ENCODE measurements around the gene ZNF225. TPM values are rescaled to one million over a fixed set of nuclear protein-coding genes. Genes with fewer than 3 reads are reported as not detected.

The ZNF225 gene
- 10 to 100 TPM in 1 of 4 donors, 1 to 10 TPM in 3; 1.8 to 10.1 (median 4.6) TPM for total RNA-seq

DNA sequence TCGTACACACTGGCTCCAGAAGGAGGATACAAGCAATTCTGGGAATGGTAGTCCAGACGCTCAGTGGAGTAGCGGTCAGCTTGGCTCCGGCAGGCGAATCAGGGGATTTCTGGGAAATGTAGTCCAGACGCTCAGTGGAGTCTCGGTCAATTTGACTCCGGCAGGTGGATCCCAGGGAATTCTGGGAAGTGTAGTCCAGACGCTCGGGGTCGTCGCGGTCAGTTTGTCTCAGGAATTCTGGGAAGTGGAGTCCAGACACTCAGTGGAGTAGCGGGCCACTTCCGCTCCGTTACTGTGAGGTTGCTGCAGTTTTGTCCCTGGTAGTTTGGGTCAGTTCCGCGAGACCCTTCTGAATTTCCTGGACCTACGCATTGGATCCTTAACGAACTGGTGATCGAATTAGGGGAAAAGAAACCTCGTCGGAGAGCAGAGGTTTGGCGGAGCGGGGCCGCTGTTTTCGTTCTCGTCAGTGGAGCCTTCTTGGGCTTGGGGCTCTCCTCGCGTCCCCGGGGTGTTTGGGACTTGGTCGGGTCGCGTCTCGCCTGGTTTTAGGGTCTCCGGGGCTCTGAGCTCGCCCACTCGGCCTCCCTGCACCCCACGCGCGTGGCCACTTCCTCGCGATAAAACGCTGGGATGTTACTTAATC lies at the start of gene ZNF225:
Gene ZNF225 (plus strand): TSS at position 262 of the 646 bp plus-strand sequence. CDS start 2,429 bp downstream, outside the sequence.
- peak; percentile 26 to 91 for TF ChIP-seq EP300 (IDR thresholded peaks at IDR 0.05)
- TF ChIP-seq, protein P1, sequence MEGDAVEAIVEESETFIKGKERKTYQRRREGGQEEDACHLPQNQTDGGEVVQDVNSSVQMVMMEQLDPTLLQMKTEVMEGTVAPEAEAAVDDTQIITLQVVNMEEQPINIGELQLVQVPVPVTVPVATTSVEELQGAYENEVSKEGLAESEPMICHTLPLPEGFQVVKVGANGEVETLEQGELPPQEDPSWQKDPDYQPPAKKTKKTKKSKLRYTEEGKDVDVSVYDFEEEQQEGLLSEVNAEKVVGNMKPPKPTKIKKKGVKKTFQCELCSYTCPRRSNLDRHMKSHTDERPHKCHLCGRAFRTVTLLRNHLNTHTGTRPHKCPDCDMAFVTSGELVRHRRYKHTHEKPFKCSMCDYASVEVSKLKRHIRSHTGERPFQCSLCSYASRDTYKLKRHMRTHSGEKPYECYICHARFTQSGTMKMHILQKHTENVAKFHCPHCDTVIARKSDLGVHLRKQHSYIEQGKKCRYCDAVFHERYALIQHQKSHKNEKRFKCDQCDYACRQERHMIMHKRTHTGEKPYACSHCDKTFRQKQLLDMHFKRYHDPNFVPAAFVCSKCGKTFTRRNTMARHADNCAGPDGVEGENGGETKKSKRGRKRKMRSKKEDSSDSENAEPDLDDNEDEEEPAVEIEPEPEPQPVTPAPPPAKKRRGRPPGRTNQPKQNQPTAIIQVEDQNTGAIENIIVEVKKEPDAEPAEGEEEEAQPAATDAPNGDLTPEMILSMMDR (IDR thresholded peaks at IDR 0.05): peak in 1 of 5 experiments; percentile 43
- peak in 1 of 2 donors; percentile 22 for TF ChIP-seq POLR2A (IDR thresholded peaks at IDR 0.05)
- peak within 1 kb of the TSS; percentile 44 to 90 (median 64) for H3K4me3 ChIP-seq
- peaks cover 0 to 39% (median 8%) of the 10 kb centered on the region in 4 donors for H3K9me3 ChIP-seq
- peaks cover 0 to 50% (median 5%) of the 10 kb centered on the region in 3 donors for H3K36me3 ChIP-seq
- peaks cover 0 to 24% (median 16%) of the 10 kb centered on the region in 4 donors for H3K4me1 ChIP-seq
- H3K27me3 ChIP-seq: no peaks in the 10 kb centered on the region
- H3K27ac ChIP-seq: peak within 1 kb of the TSS in 3 of 4 donors; percentile 58 to 72 (median 61)
- DNase-seq (ENCODE audit: low spot score in 2 of 2): peak; percentile 90 to 94
- 0 to 2% methylated on average over 35 to 44 of the region's 44 CpGs for WGBS, 2 donors

DNA sequence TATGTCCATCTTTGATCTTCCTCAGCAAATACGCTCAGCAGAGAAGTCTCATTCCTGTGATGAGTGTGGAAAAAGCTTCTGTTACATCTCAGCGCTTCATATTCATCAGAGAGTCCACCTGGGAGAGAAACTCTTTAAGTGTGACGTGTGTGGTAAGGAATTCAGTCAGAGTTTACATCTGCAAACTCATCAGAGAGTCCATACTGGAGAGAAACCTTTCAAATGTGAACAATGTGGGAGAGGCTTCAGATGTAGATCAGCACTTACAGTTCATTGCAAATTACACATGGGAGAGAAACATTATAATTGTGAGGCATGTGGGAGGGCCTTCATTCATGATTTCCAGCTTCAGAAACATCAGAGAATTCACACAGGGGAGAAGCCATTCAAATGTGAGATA lies 46.9 kb upstream of the ZNF225 start:
- Histone ChIP-seq H3K27ac (no peak overlapping the region), H3K9me3 (peaks cover 3 to 93% (median 23%) of the 10 kb centered on the region in 4 donors), H3K4me1 (no peaks in the 10 kb centered on the region), H3K27me3 (no peaks in the 10 kb centered on the region), H3K4me3 (no peak overlapping the region), H3K36me3 (peaks cover 0 to 74% (median 29%) of the 10 kb centered on the region in 3 donors)
- no peak for DNase-seq (ENCODE audit: low spot score in 2 of 2)
- TF ChIP-seq EP300 (IDR thresholded peaks at IDR 0.05) (no peak), POLR2A (IDR thresholded peaks at IDR 0.05) (no peak)
- TF ChIP-seq, protein P1 (IDR thresholded peaks at IDR 0.05): no peak
- 63 to 65% methylated on average over 3 of the region's 3 CpGs for WGBS, 2 donors

DNA sequence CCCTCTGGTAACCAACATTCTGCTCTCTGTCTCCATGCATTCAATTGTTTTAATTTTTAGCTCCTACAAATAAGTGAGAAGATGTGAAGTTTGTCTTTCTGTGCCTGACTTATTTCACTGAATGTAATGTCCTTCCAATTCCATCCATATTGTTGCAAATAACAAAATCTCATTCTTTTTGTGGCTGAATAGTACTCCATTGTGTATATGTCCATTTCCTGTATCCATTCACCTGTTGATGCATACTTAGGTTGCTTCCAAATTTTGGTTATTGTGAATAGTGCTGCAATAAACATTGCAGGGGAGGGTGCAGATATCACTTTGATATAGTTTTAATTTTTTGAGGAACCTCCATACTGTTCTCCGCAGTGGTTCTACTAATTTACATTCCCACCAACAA lies 43.8 kb upstream of the ZNF225 start:
- Histone ChIP-seq H3K9me3 (peaks cover 3 to 65% (median 20%) of the 10 kb centered on the region in 4 donors), H3K4me1 (peaks cover 0 to 11% (median 5%) of the 10 kb centered on the region in 4 donors)
- WGBS, 2 donors: 88 to 100% methylated on average over 1 of the region's 1 CpG

DNA sequence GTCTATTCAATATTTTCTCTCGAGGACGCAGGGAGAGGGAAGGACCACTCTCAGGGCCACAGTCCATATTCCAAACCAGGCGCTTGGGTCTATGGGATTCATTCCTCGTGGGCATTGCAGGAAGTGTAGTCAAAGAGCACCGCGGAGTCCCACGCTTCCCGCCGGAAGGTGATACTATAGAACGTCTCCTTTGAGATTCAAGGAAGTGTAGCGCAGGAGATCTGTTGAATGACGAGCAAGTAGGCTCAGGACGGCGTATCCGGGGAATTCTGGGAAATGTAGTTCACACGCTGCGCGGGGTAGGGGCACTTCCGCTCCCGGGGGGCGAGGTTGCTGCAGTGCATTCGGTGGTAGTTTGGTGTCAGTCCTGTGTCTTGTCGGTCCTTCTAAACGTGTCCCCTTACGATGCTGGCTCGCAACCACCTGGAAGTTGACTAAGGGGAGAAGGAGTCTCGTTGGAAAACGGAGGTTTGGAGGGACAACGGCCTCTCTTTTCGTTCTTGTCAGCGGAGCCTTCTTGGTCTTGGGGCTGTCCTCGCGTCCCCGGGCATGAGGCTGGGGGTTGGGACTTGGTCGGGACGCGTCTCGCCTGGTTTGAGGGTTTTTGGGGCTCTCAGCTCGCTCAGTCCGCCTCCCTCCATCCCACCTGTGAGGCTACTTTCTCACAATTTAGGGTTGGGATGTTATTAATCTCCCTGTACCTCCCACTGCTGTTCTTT lies 41.2 kb upstream of the ZNF225 start, which contains the start of gene ZNF284:
Gene ZNF284 (plus strand): TSS at position 336 of the 719 bp plus-strand sequence. CDS start 4,231 bp downstream, outside the sequence.
- peaks cover 0 to 29% (median under 1%) of the 10 kb centered on the region in 3 donors for H3K36me3 ChIP-seq
- peak within 1 kb of the TSS in 2 of 4 donors; percentile 31 to 52 for H3K27ac ChIP-seq
- H3K27me3 ChIP-seq: no peaks in the 10 kb centered on the region
- peak; percentile 54 to 77 for DNase-seq (ENCODE audit: low spot score in 2 of 2)
- H3K4me3 ChIP-seq: peak within 1 kb of the TSS; percentile 57 to 71 (median 63)
- TF ChIP-seq EP300 (IDR thresholded peaks at IDR 0.05): peak; percentile 30 to 66
- TF ChIP-seq, protein P1 (IDR thresholded peaks at IDR 0.05): no peak
- WGBS, 2 donors: 1 to 2% methylated on average over 28 to 40 of the region's 40 CpGs
- H3K4me1 ChIP-seq: peaks cover 0 to 11% (median 5%) of the 10 kb centered on the region in 4 donors
- H3K9me3 ChIP-seq: peaks cover 0 to 39% (median 7%) of the 10 kb centered on the region in 4 donors

More for the DNA sequence above, 43.8 kb upstream of the ZNF225 start:
- TF ChIP-seq, protein P1 (IDR thresholded peaks at IDR 0.05): no peak
- no peak for TF ChIP-seq POLR2A (IDR thresholded peaks at IDR 0.05)
- no peak for TF ChIP-seq EP300 (IDR thresholded peaks at IDR 0.05)
- Histone ChIP-seq H3K36me3 (peaks cover 0 to 43% (median 13%) of the 10 kb centered on the region in 3 donors), H3K27ac (no peak overlapping the region), H3K4me3 (no peak overlapping the region), H3K27me3 (no peaks in the 10 kb centered on the region)
- DNase-seq (ENCODE audit: low spot score in 2 of 2): no peak

Data from tibial nerve (tissue), 4 donors.